ENCODE measurements around the gene DCHS2. TPM values are rescaled to one million over a fixed set of nuclear protein-coding genes. Genes with fewer than 3 reads are reported as not detected.

Gene DCHS2
- total RNA-seq, 2 donors from 2014 or later, result 0.13 to 0.24 TPM

GRCh38 chr4:154234576-154234975, 257.0 kb downstream of the DCHS2 start:
- no peak overlapping the region for H3K27ac Mint-ChIP-seq
- DNase-seq, result no peak
- 80 to 93% methylated on average over 3 to 4 of the region's 4 CpGs for WGBS, 2 experiments (ENCODE audit: insufficient coverage in 1 of 2, insufficient read length in 1 of 2)
- no peaks in the 10 kb centered on the region for H3K27me3 Mint-ChIP-seq (ENCODE audit: insufficient read depth)
- TF ChIP-seq, protein P1, sequence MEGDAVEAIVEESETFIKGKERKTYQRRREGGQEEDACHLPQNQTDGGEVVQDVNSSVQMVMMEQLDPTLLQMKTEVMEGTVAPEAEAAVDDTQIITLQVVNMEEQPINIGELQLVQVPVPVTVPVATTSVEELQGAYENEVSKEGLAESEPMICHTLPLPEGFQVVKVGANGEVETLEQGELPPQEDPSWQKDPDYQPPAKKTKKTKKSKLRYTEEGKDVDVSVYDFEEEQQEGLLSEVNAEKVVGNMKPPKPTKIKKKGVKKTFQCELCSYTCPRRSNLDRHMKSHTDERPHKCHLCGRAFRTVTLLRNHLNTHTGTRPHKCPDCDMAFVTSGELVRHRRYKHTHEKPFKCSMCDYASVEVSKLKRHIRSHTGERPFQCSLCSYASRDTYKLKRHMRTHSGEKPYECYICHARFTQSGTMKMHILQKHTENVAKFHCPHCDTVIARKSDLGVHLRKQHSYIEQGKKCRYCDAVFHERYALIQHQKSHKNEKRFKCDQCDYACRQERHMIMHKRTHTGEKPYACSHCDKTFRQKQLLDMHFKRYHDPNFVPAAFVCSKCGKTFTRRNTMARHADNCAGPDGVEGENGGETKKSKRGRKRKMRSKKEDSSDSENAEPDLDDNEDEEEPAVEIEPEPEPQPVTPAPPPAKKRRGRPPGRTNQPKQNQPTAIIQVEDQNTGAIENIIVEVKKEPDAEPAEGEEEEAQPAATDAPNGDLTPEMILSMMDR (conservative IDR thresholded peaks at IDR 0.05), result no peak
- H3K4me1 Mint-ChIP-seq, result no peaks in the 10 kb centered on the region
- Histone ChIP-seq H3K4me3 (ENCODE audit: low read length) (no peak overlapping the region), H3K27me3 (ENCODE audit: control insufficient read depth, insufficient read depth, low read length, poor library complexity, severe bottlenecking) (no peaks in the 10 kb centered on the region), H3K36me3 (ENCODE audit: control insufficient read depth, insufficient read depth, low read length) (no peaks in the 10 kb centered on the region), H3K4me1 (ENCODE audit: control insufficient read depth, insufficient read depth, low read length) (no peaks in the 10 kb centered on the region), H3K9me3 (ENCODE audit: control insufficient read depth, low read length) (no peaks in the 10 kb centered on the region), H3K9ac (ENCODE audit: extremely low read depth, low read length, poor library complexity, severe bottlenecking) (no peak overlapping the region), H3K27ac (ENCODE audit: low read depth, low read length) (no peak overlapping the region)
- no peaks in the 10 kb centered on the region for H3K36me3 Mint-ChIP-seq (ENCODE audit: low read depth)
- H3K9me3 Mint-ChIP-seq, result no peaks in the 10 kb centered on the region
- no peak overlapping the region for H3K4me3 Mint-ChIP-seq

DNA sequence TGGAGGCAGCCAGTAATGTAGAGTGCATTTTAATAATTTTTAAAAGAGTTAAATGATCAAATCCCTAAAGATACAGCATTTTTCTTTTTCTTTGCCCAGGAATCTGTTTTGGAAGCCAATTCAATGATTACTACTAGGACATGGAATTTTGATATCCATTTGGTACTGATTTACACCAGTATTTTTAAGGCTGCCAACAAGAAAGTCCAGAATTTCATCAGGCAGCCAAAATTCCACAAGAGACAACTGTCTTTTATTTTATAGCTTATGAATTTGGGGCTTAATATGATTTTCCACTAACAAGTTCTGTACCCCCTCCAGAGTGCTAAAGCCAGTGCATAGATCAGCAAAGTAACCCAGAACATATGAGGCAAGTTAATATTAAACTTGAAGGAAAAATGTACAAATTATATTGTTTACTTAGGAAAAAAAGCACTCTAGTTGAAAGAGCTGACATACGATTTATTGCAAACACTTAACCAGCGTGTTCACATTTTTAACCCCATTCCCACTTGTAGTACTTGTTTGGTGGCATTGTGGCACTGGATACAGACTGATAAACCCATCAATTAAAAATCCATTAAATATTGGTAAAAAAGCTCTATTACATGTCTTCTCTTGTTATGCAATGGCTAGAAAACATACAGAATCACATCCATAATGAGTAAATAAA, 259.7 kb downstream of the DCHS2 start:
- no peak overlapping the region for H3K4me3 Mint-ChIP-seq
- H3K4me1 ChIP-seq (ENCODE audit: control insufficient read depth, insufficient read depth, low read length), result no peaks in the 10 kb centered on the region
- no peaks in the 10 kb centered on the region for H3K36me3 Mint-ChIP-seq (ENCODE audit: low read depth)
- H3K9ac ChIP-seq (ENCODE audit: extremely low read depth, low read length, poor library complexity, severe bottlenecking), result no peak overlapping the region
- no peaks in the 10 kb centered on the region for H3K27me3 Mint-ChIP-seq (ENCODE audit: insufficient read depth)
- 63% methylated on average over 2 of the region's 2 CpGs; no CpG with 5 or more reads in 1 of the 2 experiments for WGBS, 2 experiments (ENCODE audit: insufficient coverage in 1 of 2, insufficient read length in 1 of 2)
- no peaks in the 10 kb centered on the region for H3K9me3 Mint-ChIP-seq
- no peaks in the 10 kb centered on the region for H3K36me3 ChIP-seq (ENCODE audit: control insufficient read depth, insufficient read depth, low read length)
- no peaks in the 10 kb centered on the region for H3K4me1 Mint-ChIP-seq
- no peak overlapping the region for H3K27ac ChIP-seq (ENCODE audit: low read depth, low read length)
- H3K27ac Mint-ChIP-seq, result no peak overlapping the region
- no peak for DNase-seq
- H3K9me3 ChIP-seq (ENCODE audit: control insufficient read depth, low read length), result no peaks in the 10 kb centered on the region
- no peak overlapping the region for H3K4me3 ChIP-seq (ENCODE audit: low read length)
- no peaks in the 10 kb centered on the region for H3K27me3 ChIP-seq (ENCODE audit: control insufficient read depth, insufficient read depth, low read length, poor library complexity, severe bottlenecking)
- TF ChIP-seq, protein P1 (conservative IDR thresholded peaks at IDR 0.05), result no peak

- H3K9ac ChIP-seq (ENCODE audit: extremely low read depth, low read length, poor library complexity, severe bottlenecking), result no peak overlapping the region
- TF ChIP-seq, protein P1 (conservative IDR thresholded peaks at IDR 0.05), result no peak
- DNase-seq, result no peak
- no peaks in the 10 kb centered on the region for H3K36me3 ChIP-seq (ENCODE audit: control insufficient read depth, insufficient read depth, low read length)
- no peak overlapping the region for H3K4me3 ChIP-seq (ENCODE audit: low read length)
- no peaks in the 10 kb centered on the region for H3K9me3 ChIP-seq (ENCODE audit: control insufficient read depth, low read length)
- no peaks in the 10 kb centered on the region for H3K4me1 ChIP-seq (ENCODE audit: control insufficient read depth, insufficient read depth, low read length)
- H3K4me3 Mint-ChIP-seq, result no peak overlapping the region
- WGBS, 2 experiments (ENCODE audit: insufficient coverage in 1 of 2, insufficient read length in 1 of 2), result 90% methylated on average over 3 of the region's 3 CpGs; no CpG with 5 or more reads in 1 of the 2 experiments
- no peaks in the 10 kb centered on the region for H3K9me3 Mint-ChIP-seq
- no peaks in the 10 kb centered on the region for H3K4me1 Mint-ChIP-seq
- H3K27ac ChIP-seq (ENCODE audit: low read depth, low read length), result no peak overlapping the region
- no peaks in the 10 kb centered on the region for H3K27me3 ChIP-seq (ENCODE audit: control insufficient read depth, insufficient read depth, low read length, poor library complexity, severe bottlenecking)
- no peaks in the 10 kb centered on the region for H3K36me3 Mint-ChIP-seq (ENCODE audit: low read depth)
- H3K27ac Mint-ChIP-seq, result no peak overlapping the region
- H3K27me3 Mint-ChIP-seq (ENCODE audit: insufficient read depth), result no peaks in the 10 kb centered on the region
Measured at GRCh38 chr4:154230723-154231122, 260.9 kb downstream of the DCHS2 start.
